IPS-NIHi7 (cell line): ENCODE results near the gene TPR.

Experiments used
- DNase-seq: peaks from one replicate; pipeline ENCODE4 v3.0.0; 2012; ENCODE audit warnings: mixed read lengths; ENCODE audit errors: extremely low spot score

The TPR gene

DNA sequence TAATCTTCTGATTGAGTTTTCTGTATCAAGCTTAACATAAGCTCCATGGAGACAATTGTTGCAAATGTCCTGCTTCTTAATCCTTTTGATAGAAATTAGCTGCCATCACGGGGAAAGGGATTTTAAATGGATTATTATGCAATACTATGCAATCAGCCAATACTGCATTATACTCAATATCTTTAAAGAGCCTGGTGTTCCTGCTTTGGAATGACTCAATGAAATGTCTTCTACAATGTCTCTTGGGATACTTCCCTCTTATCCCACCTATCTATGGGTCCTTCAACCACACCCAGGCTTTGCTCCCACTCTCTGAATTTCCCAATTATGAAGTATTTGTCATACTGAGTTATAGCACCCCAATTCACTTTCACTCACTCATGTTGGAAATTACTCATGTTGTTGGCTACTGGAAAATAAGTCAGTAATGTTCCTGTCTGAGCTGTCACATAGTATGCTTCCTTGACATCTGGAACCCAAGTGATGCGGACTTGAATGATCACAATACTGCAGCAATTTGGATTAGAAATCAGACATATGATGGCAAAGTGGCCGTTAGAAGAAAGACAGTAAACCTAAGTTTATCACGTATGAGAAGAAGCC is 85.0 kb downstream of the TPR start:
- DNase-seq = no peak

DNA sequence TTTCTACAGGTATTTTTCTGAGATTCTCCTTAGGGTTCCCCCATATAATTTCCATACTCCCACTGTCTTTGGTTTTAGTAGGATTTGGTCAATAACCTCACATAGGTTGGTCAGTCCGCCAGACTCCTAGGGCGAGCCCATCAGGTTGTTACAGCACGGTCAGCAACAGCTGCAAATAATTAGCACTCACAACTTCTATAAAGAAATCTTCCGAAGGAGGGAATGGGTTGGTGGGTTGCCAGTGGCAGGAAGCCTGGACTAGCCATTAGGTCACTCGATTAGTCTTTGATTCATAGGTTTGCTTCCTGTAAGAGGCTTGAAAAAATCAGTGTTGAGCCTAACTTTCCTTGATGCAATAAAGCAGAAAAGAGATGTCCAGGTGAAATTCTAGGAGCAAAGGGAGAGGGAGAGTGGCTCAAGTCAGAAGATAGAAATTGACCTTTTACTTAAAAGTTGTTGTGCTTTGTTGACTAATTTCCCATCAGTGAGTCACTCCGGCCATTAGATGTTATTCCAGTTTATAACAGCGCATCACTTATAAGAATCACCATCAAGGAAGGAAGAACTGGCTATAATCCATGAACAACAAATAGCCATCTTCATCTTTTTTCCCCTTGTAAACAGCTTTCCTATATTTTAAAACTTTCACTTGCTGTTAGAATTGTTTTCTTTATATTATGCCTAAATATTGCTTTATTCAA is 88.3 kb downstream of the TPR start:
- no peak for DNase-seq

GRCh38 chr1:186283374-186283773 is 91.7 kb downstream of the TPR start:
- DNase-seq = no peak

DNA sequence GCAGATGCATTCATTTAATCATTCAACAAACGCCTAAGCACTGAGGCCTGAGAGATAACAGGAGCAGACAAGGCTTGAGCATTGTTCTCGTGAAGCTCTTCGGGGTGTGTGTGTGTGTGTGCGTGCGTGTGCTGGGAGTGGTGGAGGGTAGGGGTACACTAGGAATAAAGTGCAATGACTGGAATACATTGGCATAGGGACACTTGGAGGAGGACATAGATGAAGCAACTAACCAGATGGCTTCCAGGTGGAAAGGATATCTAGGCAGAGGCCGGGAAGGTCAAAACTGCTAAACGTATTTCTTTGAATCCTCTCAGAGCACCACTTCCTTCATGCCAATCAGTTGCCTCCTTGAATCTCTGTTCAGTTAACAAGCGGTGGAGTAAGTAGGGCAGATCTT is 92.6 kb downstream of the TPR start:
- no peak for DNase-seq

DNA sequence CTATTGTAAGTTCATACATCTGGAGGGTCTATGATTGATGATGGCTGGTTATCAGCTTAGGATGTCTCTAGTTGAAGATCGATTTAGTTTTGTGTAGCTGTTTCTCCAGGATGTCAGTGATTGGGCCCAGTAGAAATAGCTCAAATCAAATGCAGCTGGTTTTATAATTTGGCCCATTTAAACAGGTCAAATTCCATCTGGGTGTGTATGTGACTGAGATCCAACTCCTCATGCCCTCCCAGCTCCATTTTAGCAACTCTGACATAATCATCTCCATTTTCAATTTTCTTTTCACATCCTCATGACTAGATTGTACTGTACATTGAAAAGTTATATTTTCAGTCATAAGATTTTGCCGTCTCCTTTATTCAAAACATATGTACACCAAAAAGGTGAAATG is 99.2 kb downstream of the TPR start:
- DNase-seq = no peak

GRCh38 chr1:186272486-186272885 is 102.6 kb downstream of the TPR start:
- DNase-seq = no peak

- DNase-seq = no peak
These were observed 104.0 kb downstream of the TPR start for GRCh38 chr1:186271032-186271431.
